Retinal pigment epithelial cell (primary cell): ENCODE measurements around the gene KIAA1217.
"Not testable (repeated sequence)": the region's sequence is repeated elsewhere in the genome, so short reads cannot be mapped to it uniquely, and the experiment has no call there.

ENCODE experiments used
- DNase-seq: peaks from one replicate; pipeline ENCODE4 v3.0.0-alpha.2; 2010; ENCODE audit warnings: low read depth
- H3K4me3 ChIP-seq: 2 replicates; pipeline ENCODE4 v1.5.1; 2011; ENCODE audit warnings: mild to moderate bottlenecking, low read length, control low read depth, moderate library complexity
- CTCF ChIP-seq: conservative IDR thresholded peaks from 2 replicates; pipeline ENCODE4 v1.5.1; 2011; ENCODE audit warnings: low read depth, low read length, control low read depth, inconsistent platforms

Gene KIAA1217

GRCh38 chr10:24333736-24334135 is 124.8 kb downstream of the KIAA1217 start:
- H3K4me3 ChIP-seq: no peak overlapping the region
- no peak for TF ChIP-seq CTCF
- DNase-seq: no peak

- TF ChIP-seq CTCF: no peak
- no peak for DNase-seq
- no peak overlapping the region for H3K4me3 ChIP-seq
Measured at GRCh38 chr10:24334279-24334939, 125.5 kb downstream of the KIAA1217 start.

GRCh38 chr10:24337723-24338122 is 128.8 kb downstream of the KIAA1217 start:
- H3K4me3 ChIP-seq, DNase-seq: not testable (repeated sequence)

- TF ChIP-seq CTCF: no peak
- DNase-seq: no peak
- H3K4me3 ChIP-seq: no peak overlapping the region
Measured at GRCh38 chr10:24339387-24339786, 130.4 kb downstream of the KIAA1217 start.

GRCh38 chr10:24340446-24340845 is 131.5 kb downstream of the KIAA1217 start:
- no peak for DNase-seq
- TF ChIP-seq CTCF: no peak

GRCh38 chr10:24340883-24341282 is 131.9 kb downstream of the KIAA1217 start:
- TF ChIP-seq CTCF: no peak
- no peak for DNase-seq
- no peak overlapping the region for H3K4me3 ChIP-seq

More at GRCh38 chr10:24340446-24340845, 131.5 kb downstream of the KIAA1217 start:
- no peak overlapping the region for H3K4me3 ChIP-seq

- no peak for TF ChIP-seq CTCF
- no peak overlapping the region for H3K4me3 ChIP-seq
- DNase-seq: no peak
Measured at GRCh38 chr10:24341371-24341770, 132.4 kb downstream of the KIAA1217 start.
